Spleen (tissue), 7 donors: ENCODE measurements around the gene MORF4L1.

ENCODE experiments used
- CTCF ChIP-seq, 11 experiments: fragments of 200-600 bp in 7 of 11; fragments of 450-650 bp in 4 of 11; sonication (generic) in 4 of 11; IDR thresholded peaks in 8 of 11; conservative IDR thresholded peaks in 3 of 11; 1 replicate in 7 of 11; 2 replicates in 4 of 11; pipeline versions ENCODE4 v1.4.0 to v1.8.0; 2016 to 2021; ENCODE audit warnings: antibody characterized with exemption in 11 of 11, inconsistent platforms in 4 of 11, mild to moderate bottlenecking in 1 of 11
- POLR2A ChIP-seq, 3 donors: fragments of 450-650 bp; IDR thresholded peaks; one replicate each; pipeline ENCODE4 v1.5.1; 2017; ENCODE audit warnings: antibody characterized with exemption in 3 of 3, mild to moderate bottlenecking in 1 of 3
- POLR2AphosphoS5 ChIP-seq, 3 donors: sonication (generic); formaldehyde crosslinking; IDR thresholded peaks; one replicate each; pipeline ENCODE4 v1.5.1; 2017; ENCODE audit warnings: antibody characterized with exemption in 3 of 3
- donor health status: DM: no; HTN: no; CAD: no; lungs with moderate emphysema.
- donor health status: DM: no; HTN: no; CAD: no.
- donor health status: DM: no; HTN: no; CAD: no.

GRCh38 chr15:78828920-78829319 is 43.8 kb upstream of the MORF4L1 start:
- no peak for TF ChIP-seq CTCF (IDR thresholded peaks at IDR 0.05 in 8 of 11, conservative IDR thresholded peaks at IDR 0.05 in 3 of 11)
- TF ChIP-seq POLR2AphosphoS5 (IDR thresholded peaks at IDR 0.05), result no peak
- TF ChIP-seq POLR2A (IDR thresholded peaks at IDR 0.05), result no peak
